Type B pancreatic cell (in vitro differentiated cells): ENCODE data around the gene ROM1. TPM values are rescaled to one million over a fixed set of nuclear protein-coding genes. Genes with fewer than 3 reads are reported as not detected.

Experiments used
- DNase-seq: peaks from one replicate; pipeline ENCODE4 v3.0.0; 2021; ENCODE audit warnings: mixed read lengths; ENCODE audit not compliant: unreplicated experiment; ENCODE audit errors: extremely low spot score
- H3K27ac Mint-ChIP-seq: 2 replicates; pipeline ENCODE4 v1.8.0; 2021; ENCODE audit warnings: mild to moderate bottlenecking, mixed read lengths
- H3K27me3 Mint-ChIP-seq: 2 replicates; pipeline ENCODE4 v1.8.0; 2021; ENCODE audit warnings: mixed read lengths
- H3K36me3 Mint-ChIP-seq: 2 replicates; pipeline ENCODE4 v1.8.0; 2021; ENCODE audit warnings: mixed read lengths
- H3K4me1 Mint-ChIP-seq: one replicate; pipeline ENCODE4 v1.8.0; 2021; ENCODE audit warnings: mixed read lengths; ENCODE audit not compliant: unreplicated experiment
- H3K4me3 Mint-ChIP-seq: 2 replicates; pipeline ENCODE4 v1.8.0; 2021; ENCODE audit warnings: mild to moderate bottlenecking, mixed read lengths
- H3K9me3 Mint-ChIP-seq: 2 replicates; pipeline ENCODE4 v1.8.0; 2021; ENCODE audit warnings: mixed read lengths
- CTCF ChIP-seq: fragments of 200-600 bp; sonication (generic); conservative IDR thresholded peaks from 2 replicates; pipeline ENCODE4 v1.5.0; 2021; ENCODE audit warnings: antibody characterized with exemption, mild to moderate bottlenecking
- microRNA-seq: library from miRNA; unstranded; fragments of <30 nt; microRNA quantifications from one replicate; pipeline ENCODE4, GENCODE V29; 2020
- total RNA-seq: library from RNA; stranded (reverse); gene quantifications from 2 replicates; pipeline ENCODE4 v1.2.1, GENCODE V29; 2021; ENCODE audit warnings: low replicate concordance

ROM1 gene
- total RNA-seq, 1 donor from 2014 or later = 1.8 TPM

- peak overlapping the region; percentile 98 for H3K4me3 Mint-ChIP-seq
- H3K4me1 Mint-ChIP-seq = peaks cover 13% of the 10 kb centered on the region
- H3K27me3 Mint-ChIP-seq = no peaks in the 10 kb centered on the region
- no peaks in the 10 kb centered on the region for H3K9me3 Mint-ChIP-seq
- peaks cover 6% of the 10 kb centered on the region for H3K36me3 Mint-ChIP-seq
- peak overlapping the region; percentile 95 for H3K27ac Mint-ChIP-seq
- TF ChIP-seq CTCF = no peak
- DNase-seq = no peak
Observed at GRCh38 chr11:62664405-62665074, 51.5 kb downstream of the ROM1 start.

Small RNAs within 50 kb of the gene (microRNA-seq; reads per million reads assigned to microRNA genes)
- gene MIR6747 = 1.1 reads per million

Other genes with a start within 250 kb of the ROM1 start
- not detected in 2 replicates for gene SCGB1A1, start 194.2 kb upstream of the ROM1 start, total RNA-seq
- gene AHNAK, start 66.5 kb upstream of the ROM1 start, total RNA-seq = 302 and 656 TPM in 2 replicates
- 1,846 and 2,051 TPM in 2 replicates for gene EEF1G, start 39.4 kb upstream of the ROM1 start, total RNA-seq
- 15.0 and 22.1 TPM in 2 replicates for gene TUT1, start 21.7 kb upstream of the ROM1 start, total RNA-seq
- 148 and 152 TPM in 2 replicates for gene MTA2, start 11.4 kb upstream of the ROM1 start, total RNA-seq
- 46.0 and 76.0 TPM in 2 replicates for gene EML3, start 482 bp upstream of the ROM1 start, total RNA-seq
- gene B3GAT3, start 8.7 kb downstream of the ROM1 start, total RNA-seq = 43.4 and 50.0 TPM in 2 replicates
- gene GANAB, start 33.4 kb downstream of the ROM1 start, total RNA-seq = 278 and 372 TPM in 2 replicates
- gene INTS5, start 40.0 kb downstream of the ROM1 start, total RNA-seq = 26.5 and 28.3 TPM in 2 replicates
- 69.1 and 69.2 TPM in 2 replicates for gene C11orf98, start 52.0 kb downstream of the ROM1 start, total RNA-seq
- gene CSKMT, start 52.1 kb downstream of the ROM1 start, total RNA-seq = 17.7 and 28.0 TPM in 2 replicates
- gene UQCC3, start 58.4 kb downstream of the ROM1 start, total RNA-seq = 11.2 and 11.7 TPM in 2 replicates
- gene LBHD1, start 59.0 kb downstream of the ROM1 start, total RNA-seq = 6.1 and 8.1 TPM in 2 replicates
- gene UBXN1, start 65.8 kb downstream of the ROM1 start, total RNA-seq = 76.5 and 113 TPM in 2 replicates
- gene LRRN4CL, start 76.3 kb downstream of the ROM1 start, total RNA-seq = 0.21 and 1.0 TPM in 2 replicates
- gene BSCL2, start 94.2 kb downstream of the ROM1 start, total RNA-seq = 93.5 and 94.6 TPM in 2 replicates
- gene GNG3, start 94.4 kb downstream of the ROM1 start, total RNA-seq = 0.88 and 4.7 TPM in 2 replicates
- 44.8 and 63.7 TPM in 2 replicates for gene HNRNPUL2, start 114.2 kb downstream of the ROM1 start, total RNA-seq
- 34.1 and 39.0 TPM in 2 replicates for gene TTC9C, start 115.2 kb downstream of the ROM1 start, total RNA-seq
- 6.3 and 10.1 TPM in 2 replicates for gene ZBTB3, start 140.9 kb downstream of the ROM1 start, total RNA-seq
- 68.8 and 98.7 TPM in 2 replicates for gene POLR2G, start 148.3 kb downstream of the ROM1 start, total RNA-seq
- 23.8 and 37.6 TPM in 2 replicates for gene TAF6L, start 158.1 kb downstream of the ROM1 start, total RNA-seq
- 41.1 and 53.1 TPM in 2 replicates for gene TMEM179B, start 174.1 kb downstream of the ROM1 start, total RNA-seq
- 21.9 and 23.3 TPM in 2 replicates for gene TMEM223, start 178.7 kb downstream of the ROM1 start, total RNA-seq
- gene NXF1, start 192.2 kb downstream of the ROM1 start, total RNA-seq = 111 TPM in 2 replicates
- gene STX5, start 218.8 kb downstream of the ROM1 start, total RNA-seq = 42.4 and 51.7 TPM in 2 replicates
- not detected in 2 replicates for gene TEX54, start 219.6 kb downstream of the ROM1 start, total RNA-seq
- 47.6 and 58.3 TPM in 2 replicates for gene WDR74, start 226.3 kb downstream of the ROM1 start, total RNA-seq